Testis (tissue), 3 donors: ENCODE results near the gene MDM4. TPM values are rescaled to one million over a fixed set of nuclear protein-coding genes. Genes with fewer than 3 reads are reported as not detected.

Experiments
- DNase-seq: peaks from one replicate; pipeline ENCODE4 v3.0.0-alpha.2; 2019
- H3K27ac ChIP-seq, 2 donors: fragments of 200-600 bp; sonication (generic); one replicate each; pipeline ENCODE4 v1.5.1; 2019
- H3K27me3 ChIP-seq: fragments of 200-600 bp; sonication (generic); one replicate; pipeline ENCODE4 v1.5.1; 2019
- H3K36me3 ChIP-seq: fragments of 200-600 bp; sonication (generic); one replicate; pipeline ENCODE4 v1.5.1; 2017; ENCODE audit warnings: low read depth; ENCODE audit errors: missing control alignments
- H3K4me1 ChIP-seq: fragments of 200-600 bp; sonication (generic); one replicate; pipeline ENCODE4 v1.5.1; 2019
- H3K4me3 ChIP-seq, 2 donors: fragments of 200-600 bp; sonication (generic); one replicate each; pipeline ENCODE4 v1.5.1; 2017 to 2019
- H3K9me3 ChIP-seq: fragments of 200-600 bp; sonication (generic); one replicate; pipeline ENCODE4 v1.5.1; 2017
- CTCF ChIP-seq, 3 experiments: fragments of 450-650 bp in 2 of 3; fragments of 200-600 bp in 1 of 3; sonication (generic) in 1 of 3; IDR thresholded peaks; one replicate each; pipeline ENCODE4 v1.5.1; 2016 to 2019; ENCODE audit warnings: antibody characterized with exemption in 3 of 3, mild to moderate bottlenecking in 2 of 3, moderate library complexity in 1 of 3
- POLR2A ChIP-seq: fragments of 450-650 bp; IDR thresholded peaks from one replicate; pipeline ENCODE4 v1.6.1; 2017; ENCODE audit warnings: antibody characterized with exemption, mild to moderate bottlenecking, moderate library complexity
- WGBS, 2 donors: methylation state at CpG; one replicate each; pipeline ENCODE4 v1.1.5; 2018; 5-methylcytosine and 5-hydroxymethylcytosine counted together
- intact Hi-C: fragments of 100-400 bp; cut with DNase I; formaldehyde crosslinking; loops from one replicate; pipeline ENCODE4 v1.15.1; 2023; ENCODE audit warnings: low total_unique reads
- polyA plus RNA-seq: library from polyadenylated mRNA; stranded (reverse); fragments of 350-450 nt; fragmentation: Illumina TruSeq; extraction: RNeasy Lipid Tissue Mini Kit (QIAGEN cat#74804); gene quantifications from one replicate; pipeline ENCODE4 v1.2.3, GENCODE V29; 2014; ENCODE audit warnings: low read depth, low replicate concordance; ENCODE audit not compliant: insufficient read depth
- total RNA-seq, 2 donors: library from RNA; depleted of rRNA; stranded (reverse); fragments of >200 nt; gene quantifications; one replicate each; pipeline ENCODE4 v1.2.3, GENCODE V29; 2016

Gene MDM4
- total and polyA plus RNA-seq, 3 donors from 2014 or later, result 43.3 to 110 (median 96.2) TPM

- DNase-seq, result peak; percentile 83
- H3K4me1 ChIP-seq, result peaks cover 14% of the 10 kb centered on the region
- TF ChIP-seq CTCF (IDR thresholded peaks at IDR 0.05) (peak; percentile 31 to 62 (median 40)), POLR2A (no peak)
Observed at GRCh38 chr1:204494281-204495077, 21.7 kb upstream of the MDM4 start, which contains the start of gene PIK3C2B. PIK3C2B (minus strand) TSS chr1:204494805; CDS start chr1:204469802, 25,003 bp downstream.

GRCh38 chr1:204495078-204495753 is 21.0 kb upstream of the MDM4 start:
- Histone ChIP-seq H3K9me3 (no peaks in the 10 kb centered on the region), H3K4me3 (peak overlapping the region; percentile 65 to 79), H3K36me3 (no peaks in the 10 kb centered on the region), H3K4me1 (peaks cover 14% of the 10 kb centered on the region), H3K27me3 (no peaks in the 10 kb centered on the region), H3K27ac (peak overlapping the region; percentile 80 to 87)
- TF ChIP-seq CTCF (IDR thresholded peaks at IDR 0.05), result no peak
- TF ChIP-seq POLR2A, result no peak
- intact Hi-C loops, result no loop called here
- 1 to 3% methylated on average over 17 of the region's 17 CpGs for WGBS, 2 donors
- no peak for DNase-seq

More at GRCh38 chr1:204494281-204495077, 21.7 kb upstream of the MDM4 start, which contains the start of gene PIK3C2B:
- Histone ChIP-seq H3K27ac (peak within 1 kb of the TSS; percentile 80 to 87), H3K36me3 (no peaks in the 10 kb centered on the region), H3K27me3 (no peaks in the 10 kb centered on the region), H3K9me3 (no peaks in the 10 kb centered on the region), H3K4me3 (peak within 1 kb of the TSS; percentile 65 to 79)
- intact Hi-C loops, result no loop called here
- 0% methylated on average over 36 to 63 of the region's 69 CpGs for WGBS, 2 donors

- Histone ChIP-seq H3K36me3 (no peaks in the 10 kb centered on the region), H3K27ac (no peak overlapping the region), H3K4me1 (peaks cover 14% of the 10 kb centered on the region), H3K27me3 (no peaks in the 10 kb centered on the region), H3K4me3 (no peak overlapping the region), H3K9me3 (no peaks in the 10 kb centered on the region)
- 51 to 70% methylated on average over 6 of the region's 6 CpGs for WGBS, 2 donors
- no peak for DNase-seq
- intact Hi-C loops, result no loop called here
- TF ChIP-seq POLR2A (no peak), CTCF (IDR thresholded peaks at IDR 0.05) (no peak)
Observed at GRCh38 chr1:204495777-204496176, 20.4 kb upstream of the MDM4 start.

GRCh38 chr1:204498981-204499380 is 17.2 kb upstream of the MDM4 start:
- Histone ChIP-seq H3K27me3 (no peaks in the 10 kb centered on the region), H3K27ac (no peak overlapping the region), H3K4me1 (no peaks in the 10 kb centered on the region), H3K36me3 (no peaks in the 10 kb centered on the region), H3K4me3 (no peak overlapping the region), H3K9me3 (no peaks in the 10 kb centered on the region)
- no peak for DNase-seq
- WGBS, 2 donors, result 78 to 83% methylated on average over 3 of the region's 3 CpGs
- intact Hi-C loops, result no loop called here
- TF ChIP-seq CTCF (IDR thresholded peaks at IDR 0.05) (no peak), POLR2A (no peak)
